T-helper 17 cell (primary cell): Measurements from ENCODE around the gene LEFTY2. TPM values are rescaled to one million over a fixed set of nuclear protein-coding genes. Genes with fewer than 3 reads are reported as not detected.
A peak's percentile ranks its signal among the peaks of the same experiment; 100 is the strongest.
"Not testable (repeated sequence)": the region's sequence is repeated elsewhere in the genome, so short reads cannot be mapped to it uniquely, and the experiment has no call there.

ENCODE experiments used
- ATAC-seq: fragments of 150-1000 bp; cut with Tn5 transposase; 2 replicates; pipeline ENCODE4 v1.10.0; 2021; ENCODE audit warnings: mild to moderate bottlenecking, moderate library complexity
- DNase-seq, 3 donors: peaks; one replicate each; pipeline versions ENCODE4 v3.0.0 to v3.0.0-alpha.2; 2020 to 2021
- H3K9me3 ChIP-seq: one replicate; pipeline ENCODE4 v1.7.0; 2013; ENCODE audit warnings: low read length, mild to moderate bottlenecking; ENCODE audit not compliant: control insufficient read depth, poor library complexity, severe bottlenecking
- H3K27ac Mint-ChIP-seq: one replicate; pipeline ENCODE4 v1.8.0; 2022; ENCODE audit warnings: mild to moderate bottlenecking, moderate library complexity, mixed read lengths
- H3K27me3 Mint-ChIP-seq: one replicate; pipeline ENCODE4 v1.8.0; 2022; ENCODE audit warnings: mixed read lengths
- H3K36me3 Mint-ChIP-seq: one replicate; pipeline ENCODE4 v1.8.0; 2022; ENCODE audit warnings: low read depth, mixed read lengths
- H3K4me1 Mint-ChIP-seq: one replicate; pipeline ENCODE4 v1.8.0; 2022; ENCODE audit warnings: mild to moderate bottlenecking, mixed read lengths
- H3K4me3 Mint-ChIP-seq: one replicate; pipeline ENCODE4 v1.8.0; 2022; ENCODE audit warnings: mild to moderate bottlenecking, moderate library complexity, mixed read lengths
- total RNA-seq, 4 donors: library from RNA in 2 of 4; stranded (reverse) in 2 of 4; gene quantifications; one replicate each; pipeline ENCODE4 v1.2.3 and lab custom pipeline; 2022 to 2026

LEFTY2 gene
- total RNA-seq (not detected), total RNA-seq (lab: John Stamatoyannopoulos, UW) (0 reads per million in 2 donors)

GRCh38 chr1:225941187-225941941 is at the start of gene LEFTY2:
TSS of gene LEFTY2 (minus strand) at chr1:225941220. CDS start at chr1:225941140, 80 bp downstream.
- no peak for ATAC-seq
- DNase-seq: no peak
- Mint-ChIP-seq H3K4me1 (peaks cover 11% of the 10 kb centered on the region), H3K4me3 (no peak within 1 kb of the TSS), H3K27ac (no peak within 1 kb of the TSS), H3K27me3 (peaks cover 4% of the 10 kb centered on the region), H3K36me3 (peaks cover 3% of the 10 kb centered on the region)
- H3K9me3 ChIP-seq: no peaks in the 10 kb centered on the region

GRCh38 chr1:225987491-225988316 is 46.7 kb upstream of the LEFTY2 start:
- no peaks in the 10 kb centered on the region for H3K9me3 ChIP-seq
- DNase-seq (no peak), ATAC-seq (peak; percentile 60)
- no peak overlapping the region for H3K4me3 Mint-ChIP-seq
- peak overlapping the region; percentile 51 for H3K27ac Mint-ChIP-seq
- H3K27me3 Mint-ChIP-seq: no peaks in the 10 kb centered on the region
- H3K36me3 Mint-ChIP-seq: peaks cover 6% of the 10 kb centered on the region
- peaks cover 27% of the 10 kb centered on the region for H3K4me1 Mint-ChIP-seq

GRCh38 chr1:225981714-225982113 is 40.7 kb upstream of the LEFTY2 start:
- Mint-ChIP-seq H3K27me3 (no peaks in the 10 kb centered on the region), H3K4me3 (no peak overlapping the region), H3K27ac (peak overlapping the region; percentile 83), H3K4me1 (peaks cover 16% of the 10 kb centered on the region), H3K36me3 (peaks cover 7% of the 10 kb centered on the region)
- DNase-seq (no peak), ATAC-seq (no peak)
- no peaks in the 10 kb centered on the region for H3K9me3 ChIP-seq

- ATAC-seq: no peak
These were observed 39.2 kb upstream of the LEFTY2 start for GRCh38 chr1:225980005-225980836.

GRCh38 chr1:225979421-225979820 is 38.4 kb upstream of the LEFTY2 start:
- Mint-ChIP-seq H3K36me3 (peaks cover 4% of the 10 kb centered on the region), H3K27me3 (no peaks in the 10 kb centered on the region), H3K4me1 (peaks cover 12% of the 10 kb centered on the region), H3K4me3 (no peak overlapping the region), H3K27ac (peak overlapping the region; percentile 29)
- ATAC-seq: no peak
- no peak for DNase-seq
- no peaks in the 10 kb centered on the region for H3K9me3 ChIP-seq

More at GRCh38 chr1:225980005-225980836, 39.2 kb upstream of the LEFTY2 start:
- no peaks in the 10 kb centered on the region for H3K9me3 ChIP-seq
- no peak overlapping the region for H3K4me3 Mint-ChIP-seq
- peak overlapping the region; percentile 29 for H3K27ac Mint-ChIP-seq
- no peaks in the 10 kb centered on the region for H3K27me3 Mint-ChIP-seq
- H3K4me1 Mint-ChIP-seq: peaks cover 12% of the 10 kb centered on the region
- DNase-seq: no peak
- peaks cover 4% of the 10 kb centered on the region for H3K36me3 Mint-ChIP-seq

GRCh38 chr1:225977937-225978748 is 37.1 kb upstream of the LEFTY2 start:
- Mint-ChIP-seq H3K27me3 (no peaks in the 10 kb centered on the region), H3K4me3 (no peak overlapping the region), H3K27ac (peak overlapping the region; percentile 21), H3K36me3 (peaks cover 4% of the 10 kb centered on the region), H3K4me1 (peaks cover 9% of the 10 kb centered on the region)
- no peaks in the 10 kb centered on the region for H3K9me3 ChIP-seq
- DNase-seq: no peak
- ATAC-seq: no peak

GRCh38 chr1:225975146-225975545 is 34.1 kb upstream of the LEFTY2 start:
- H3K36me3 Mint-ChIP-seq, H3K4me3 Mint-ChIP-seq, H3K9me3 ChIP-seq, H3K27me3 Mint-ChIP-seq, H3K27ac Mint-ChIP-seq, ATAC-seq, DNase-seq: not testable (repeated sequence)
- peaks cover 11% of the 10 kb centered on the region for H3K4me1 Mint-ChIP-seq

GRCh38 chr1:225974454-225974853 is 33.4 kb upstream of the LEFTY2 start:
- H3K4me3 Mint-ChIP-seq: no peak overlapping the region
- no peaks in the 10 kb centered on the region for H3K36me3 Mint-ChIP-seq
- ATAC-seq (no peak), DNase-seq (no peak)
- H3K27me3 Mint-ChIP-seq: no peaks in the 10 kb centered on the region
- H3K27ac Mint-ChIP-seq: no peak overlapping the region
- peaks cover 11% of the 10 kb centered on the region for H3K4me1 Mint-ChIP-seq
- no peaks in the 10 kb centered on the region for H3K9me3 ChIP-seq

GRCh38 chr1:225973158-225973557 is 32.1 kb upstream of the LEFTY2 start:
- ATAC-seq: no peak
- Mint-ChIP-seq H3K4me1 (peaks cover 11% of the 10 kb centered on the region), H3K27ac (no peak overlapping the region), H3K4me3 (no peak overlapping the region), H3K36me3 (no peaks in the 10 kb centered on the region), H3K27me3 (no peaks in the 10 kb centered on the region)
- DNase-seq: no peak
- H3K9me3 ChIP-seq: no peaks in the 10 kb centered on the region

- H3K27me3 Mint-ChIP-seq: no peaks in the 10 kb centered on the region
- DNase-seq (no peak), ATAC-seq (no peak)
- H3K27ac Mint-ChIP-seq: no peak overlapping the region
- H3K36me3 Mint-ChIP-seq: no peaks in the 10 kb centered on the region
- no peaks in the 10 kb centered on the region for H3K9me3 ChIP-seq
- H3K4me1 Mint-ChIP-seq: peaks cover 11% of the 10 kb centered on the region
- H3K4me3 Mint-ChIP-seq: no peak overlapping the region
These were observed 31.5 kb upstream of the LEFTY2 start for GRCh38 chr1:225972344-225973152.

- DNase-seq, H3K9me3 ChIP-seq, H3K36me3 Mint-ChIP-seq, H3K4me1 Mint-ChIP-seq, H3K27me3 Mint-ChIP-seq, ATAC-seq, H3K4me3 Mint-ChIP-seq: not testable (repeated sequence)
- H3K27ac Mint-ChIP-seq: peak overlapping the region; percentile 27
These were observed 29.7 kb upstream of the LEFTY2 start for GRCh38 chr1:225970592-225971157.
